HUES6 (cell line): ENCODE measurements around the gene CD44.
"Not testable (repeated sequence)": the region's sequence is repeated elsewhere in the genome, so short reads cannot be mapped to it uniquely, and the experiment has no call there.

ENCODE experiments used
- H3K27ac ChIP-seq: 2 replicates; pipeline ENCODE4 v1.7.0; 2013; ENCODE audit warnings: low read depth, mild to moderate bottlenecking, low read length, inconsistent platforms
- H3K27me3 ChIP-seq: 2 replicates; pipeline ENCODE4 v1.6.1; 2013; ENCODE audit warnings: low read length; ENCODE audit not compliant: control insufficient read depth, insufficient read depth
- H3K36me3 ChIP-seq: 2 replicates; pipeline ENCODE4 v1.6.1; 2013; ENCODE audit warnings: low read length; ENCODE audit not compliant: control insufficient read depth, insufficient read depth
- H3K4me1 ChIP-seq: 2 replicates; pipeline ENCODE4 v1.6.1; 2013; ENCODE audit warnings: low read length; ENCODE audit not compliant: control insufficient read depth, insufficient read depth
- H3K4me3 ChIP-seq: 2 replicates; pipeline ENCODE4 v1.5.1; 2013; ENCODE audit warnings: low read depth, low read length
- H3K9ac ChIP-seq: one replicate; pipeline ENCODE4 v1.6.1; 2013; ENCODE audit warnings: mild to moderate bottlenecking, low read length
- H3K9me3 ChIP-seq: 2 replicates; pipeline ENCODE4 v1.6.1; 2013; ENCODE audit warnings: low read depth, low read length; ENCODE audit not compliant: control insufficient read depth, insufficient read depth

Gene CD44

GRCh38 chr11:35218956-35219355 is 80.0 kb downstream of the CD44 start:
- H3K27ac ChIP-seq, result no peak overlapping the region
- H3K9me3 ChIP-seq, result no peaks in the 10 kb centered on the region
- peaks cover 31% of the 10 kb centered on the region for H3K4me1 ChIP-seq
- no peaks in the 10 kb centered on the region for H3K27me3 ChIP-seq
- H3K36me3 ChIP-seq, result peaks cover 21% of the 10 kb centered on the region
- no peak overlapping the region for H3K4me3 ChIP-seq
- no peak overlapping the region for H3K9ac ChIP-seq

DNA sequence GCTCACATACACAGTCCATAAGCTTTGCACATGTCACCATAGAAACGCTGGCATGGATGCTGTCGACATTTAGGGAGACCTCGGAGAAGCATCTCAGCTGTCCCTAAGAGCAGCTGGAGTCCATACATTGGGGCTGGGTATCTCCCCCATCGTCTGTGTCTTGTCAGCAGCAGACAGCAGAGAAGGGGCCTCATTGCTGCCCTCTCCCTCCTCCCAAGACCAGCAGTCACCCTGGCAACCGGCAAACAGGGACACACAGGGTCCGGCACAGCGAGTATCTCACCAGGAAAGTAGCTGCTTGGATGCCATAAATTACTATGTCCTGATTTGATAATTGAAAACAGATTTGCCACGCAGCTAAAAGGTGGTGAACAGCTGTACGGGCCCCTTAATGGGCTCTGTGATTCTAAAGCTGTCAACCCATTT is 84.4 kb downstream of the CD44 start:
- no peak overlapping the region for H3K9ac ChIP-seq
- no peaks in the 10 kb centered on the region for H3K27me3 ChIP-seq
- H3K4me1 ChIP-seq, result no peaks in the 10 kb centered on the region; the same call in 1 of the 2 replicates
- H3K27ac ChIP-seq, result no peak overlapping the region
- H3K9me3 ChIP-seq, result no peaks in the 10 kb centered on the region
- H3K36me3 ChIP-seq, result peaks cover 21% of the 10 kb centered on the region
- H3K4me3 ChIP-seq, result no peak overlapping the region

GRCh38 chr11:35223991-35224390 is 85.0 kb downstream of the CD44 start:
- peaks cover 22% of the 10 kb centered on the region for H3K36me3 ChIP-seq
- H3K27ac ChIP-seq, result no peak overlapping the region
- no peaks in the 10 kb centered on the region for H3K27me3 ChIP-seq
- no peak overlapping the region for H3K4me3 ChIP-seq
- no peaks in the 10 kb centered on the region; the same call in 1 of the 2 replicates for H3K4me1 ChIP-seq
- no peaks in the 10 kb centered on the region for H3K9me3 ChIP-seq
- no peak overlapping the region for H3K9ac ChIP-seq

DNA sequence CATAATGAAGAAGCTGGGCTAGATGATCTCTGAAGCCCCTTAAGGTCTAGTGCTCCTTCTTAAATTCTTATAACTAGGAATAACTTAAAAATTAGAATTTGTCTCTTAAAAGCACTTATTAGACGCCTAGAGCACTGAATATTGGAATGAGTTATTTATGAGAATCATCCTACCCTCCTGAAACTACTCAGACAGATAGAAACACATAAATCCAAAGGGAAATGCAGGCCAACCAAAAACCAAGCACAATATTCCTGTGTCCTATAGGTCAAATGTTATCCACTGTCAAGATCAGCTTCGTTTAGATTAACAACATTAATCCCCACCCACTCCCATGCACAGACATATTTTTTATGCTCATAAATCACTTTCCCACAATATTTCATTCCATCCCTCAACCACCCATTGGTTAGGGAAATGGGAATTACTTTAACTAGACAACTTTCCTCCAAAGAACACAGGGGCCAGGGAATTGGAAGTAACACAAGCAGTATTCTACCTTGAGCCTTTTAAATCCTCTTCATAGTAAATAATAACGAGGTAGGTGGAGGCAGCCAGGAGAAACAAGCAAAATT is 87.1 kb downstream of the CD44 start:
- no peaks in the 10 kb centered on the region; the same call in 1 of the 2 replicates for H3K4me1 ChIP-seq
- peaks cover 14% of the 10 kb centered on the region for H3K36me3 ChIP-seq
- H3K9me3 ChIP-seq, result no peaks in the 10 kb centered on the region
- no peak overlapping the region for H3K4me3 ChIP-seq
- H3K27me3 ChIP-seq, result no peaks in the 10 kb centered on the region
- no peak overlapping the region for H3K9ac ChIP-seq
- H3K27ac ChIP-seq, result no peak overlapping the region

GRCh38 chr11:35226756-35227155 is 87.8 kb downstream of the CD44 start:
- not testable (repeated sequence) for H3K27ac ChIP-seq, H3K9ac ChIP-seq, H3K36me3 ChIP-seq, H3K27me3 ChIP-seq, H3K9me3 ChIP-seq, H3K4me3 ChIP-seq, H3K4me1 ChIP-seq

DNA sequence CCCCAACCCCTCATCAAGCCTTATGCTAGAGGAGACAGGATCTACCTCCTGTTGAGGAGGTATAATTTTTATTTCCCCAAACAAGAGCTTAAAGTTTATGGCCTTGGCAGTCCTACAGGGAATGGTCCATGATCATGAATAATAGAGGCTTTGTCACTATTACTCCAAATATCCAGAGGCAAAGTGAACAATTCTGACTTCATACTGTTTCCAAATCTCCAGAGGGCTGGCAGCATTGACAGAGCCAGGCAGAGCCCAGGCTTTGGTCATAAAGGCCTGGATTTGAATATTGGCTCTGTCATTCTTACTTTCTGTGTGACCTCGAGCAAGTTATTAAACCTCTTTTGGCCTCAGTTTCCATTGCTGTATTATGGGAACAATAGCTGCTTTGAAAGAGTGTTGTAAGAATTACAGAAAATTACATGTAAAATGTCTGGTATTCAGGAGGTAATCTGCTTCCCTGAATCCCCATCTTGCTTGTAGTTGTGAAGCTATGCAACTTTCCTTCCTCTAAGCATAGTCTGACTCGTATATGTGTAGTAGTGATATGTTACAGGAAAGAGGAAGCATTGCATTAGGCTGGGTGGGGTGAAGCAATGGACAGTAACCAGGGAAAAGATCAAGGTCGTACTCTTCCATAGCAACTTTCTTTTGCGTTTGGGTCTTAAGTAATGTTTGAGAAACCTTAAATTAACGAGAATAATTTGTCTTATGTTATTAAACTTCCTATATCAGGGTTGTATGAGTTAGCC is 88.8 kb downstream of the CD44 start:
- Histone ChIP-seq H3K36me3 (peaks cover 10% of the 10 kb centered on the region), H3K9ac (no peak overlapping the region), H3K9me3 (no peaks in the 10 kb centered on the region), H3K27me3 (no peaks in the 10 kb centered on the region), H3K27ac (no peak overlapping the region), H3K4me1 (no peaks in the 10 kb centered on the region; the same call in 1 of the 2 replicates), H3K4me3 (no peak overlapping the region)

DNA sequence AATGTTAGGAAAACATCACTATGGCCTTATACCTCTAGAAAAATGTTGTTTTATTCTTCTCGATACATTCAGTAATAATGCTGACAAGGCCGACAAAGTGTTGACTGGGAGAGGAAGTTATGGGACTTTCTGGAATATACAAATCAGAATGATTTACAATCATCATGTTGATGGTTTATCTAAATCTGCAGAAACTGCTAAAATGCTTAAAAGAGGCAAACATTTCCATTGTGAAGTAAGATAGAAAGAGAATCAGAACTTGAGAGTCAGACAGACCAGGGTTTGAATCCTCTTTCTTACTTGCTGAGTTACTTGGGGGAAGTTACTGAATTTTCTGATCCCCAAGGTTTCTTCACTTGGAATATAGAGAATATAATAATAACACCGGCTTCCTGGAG is 89.4 kb downstream of the CD44 start:
- H3K36me3 ChIP-seq, result peaks cover 7% of the 10 kb centered on the region
- H3K9me3 ChIP-seq, result no peaks in the 10 kb centered on the region
- no peaks in the 10 kb centered on the region for H3K27me3 ChIP-seq
- H3K9ac ChIP-seq, result no peak overlapping the region
- H3K4me3 ChIP-seq, result no peak overlapping the region
- H3K27ac ChIP-seq, result no peak overlapping the region
- H3K4me1 ChIP-seq, result no peaks in the 10 kb centered on the region

- H3K27me3 ChIP-seq, result no peaks in the 10 kb centered on the region
- peaks cover 4% of the 10 kb centered on the region; the same call in 1 of the 2 replicates for H3K9me3 ChIP-seq
- no peak overlapping the region for H3K4me3 ChIP-seq
- H3K27ac ChIP-seq, result no peak overlapping the region
- no peak overlapping the region for H3K9ac ChIP-seq
- peaks cover 6% of the 10 kb centered on the region for H3K36me3 ChIP-seq
- H3K4me1 ChIP-seq, result no peaks in the 10 kb centered on the region
Measured at GRCh38 chr11:35230388-35230787, 91.4 kb downstream of the CD44 start.

DNA sequence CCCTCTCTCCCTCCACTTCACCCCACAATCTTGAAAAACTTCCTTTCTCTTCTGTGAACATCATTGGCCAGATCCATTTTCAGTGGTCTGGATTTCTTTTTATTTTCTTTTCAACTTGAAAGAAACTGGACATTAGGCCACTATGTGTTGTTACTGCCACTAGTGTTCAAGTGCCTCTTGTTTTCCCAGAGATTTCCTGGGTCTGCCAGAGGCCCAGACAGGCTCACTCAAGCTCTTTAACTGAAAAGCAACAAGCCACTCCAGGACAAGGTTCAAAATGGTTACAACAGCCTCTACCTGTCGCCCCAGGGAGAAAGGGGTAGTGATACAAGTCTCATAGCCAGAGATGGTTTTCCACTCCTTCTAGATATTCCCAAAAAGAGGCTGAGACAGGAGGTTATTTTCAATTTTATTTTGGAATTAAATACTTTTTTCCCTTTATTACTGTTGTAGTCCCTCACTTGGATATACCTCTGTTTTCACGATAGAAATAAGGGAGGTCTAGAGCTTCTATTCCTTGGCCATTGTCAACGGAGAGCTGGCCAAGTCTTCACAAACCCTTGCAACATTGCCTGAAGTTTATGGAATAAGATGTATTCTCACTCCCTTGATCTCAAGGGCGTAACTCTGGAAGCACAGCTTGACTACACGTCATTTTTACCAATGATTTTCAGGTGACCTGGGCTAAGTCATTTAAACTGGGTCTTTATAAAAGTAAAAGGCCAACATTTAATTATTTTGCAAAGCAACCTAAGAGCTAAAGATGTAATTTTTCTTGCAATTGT is 92.3 kb downstream of the CD44 start:
- no peak overlapping the region for H3K4me3 ChIP-seq
- H3K9ac ChIP-seq, result no peak overlapping the region
- no peaks in the 10 kb centered on the region for H3K27me3 ChIP-seq
- peaks cover 6% of the 10 kb centered on the region for H3K36me3 ChIP-seq
- peaks cover 4% of the 10 kb centered on the region; the same call in 1 of the 2 replicates for H3K9me3 ChIP-seq
- H3K4me1 ChIP-seq, result no peaks in the 10 kb centered on the region
- H3K27ac ChIP-seq, result no peak overlapping the region

- Histone ChIP-seq H3K36me3 (peaks cover 6% of the 10 kb centered on the region), H3K9me3 (peaks cover 4% of the 10 kb centered on the region; the same call in 1 of the 2 replicates), H3K4me3 (no peak overlapping the region), H3K27ac (no peak overlapping the region), H3K4me1 (peaks cover 10% of the 10 kb centered on the region), H3K27me3 (no peaks in the 10 kb centered on the region), H3K9ac (no peak overlapping the region)
Measured at GRCh38 chr11:35232891-35233330, 93.9 kb downstream of the CD44 start.

GRCh38 chr11:35233518-35233917 is 94.5 kb downstream of the CD44 start:
- Histone ChIP-seq H3K9ac (no peak overlapping the region), H3K4me3 (no peak overlapping the region), H3K4me1 (peaks cover 11% of the 10 kb centered on the region), H3K36me3 (peaks cover 6% of the 10 kb centered on the region), H3K27ac (no peak overlapping the region), H3K27me3 (no peaks in the 10 kb centered on the region), H3K9me3 (peaks cover 4% of the 10 kb centered on the region; the same call in 1 of the 2 replicates)
